ENCODE measurements around the gene NT5C1B.

DNA sequence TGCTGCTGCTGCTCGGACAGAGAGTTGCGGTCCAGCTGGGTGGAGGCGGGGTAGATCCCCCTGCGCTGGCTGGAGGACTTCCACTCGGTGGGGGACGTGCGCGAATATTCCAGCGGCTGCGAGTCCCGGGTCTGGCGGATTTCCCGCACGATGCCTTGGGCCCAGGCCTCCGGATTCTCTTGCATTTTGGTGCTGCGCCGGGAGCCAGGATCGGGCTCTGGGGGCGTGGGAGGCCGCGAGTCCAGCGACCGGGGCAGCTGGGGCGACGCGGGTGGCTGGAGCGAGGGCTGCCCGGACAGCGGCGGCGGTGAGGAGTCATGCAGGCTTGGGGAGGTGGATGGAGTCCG is 4.8 kb downstream of the NT5C1B start:
- TF ChIP-seq, protein P1, sequence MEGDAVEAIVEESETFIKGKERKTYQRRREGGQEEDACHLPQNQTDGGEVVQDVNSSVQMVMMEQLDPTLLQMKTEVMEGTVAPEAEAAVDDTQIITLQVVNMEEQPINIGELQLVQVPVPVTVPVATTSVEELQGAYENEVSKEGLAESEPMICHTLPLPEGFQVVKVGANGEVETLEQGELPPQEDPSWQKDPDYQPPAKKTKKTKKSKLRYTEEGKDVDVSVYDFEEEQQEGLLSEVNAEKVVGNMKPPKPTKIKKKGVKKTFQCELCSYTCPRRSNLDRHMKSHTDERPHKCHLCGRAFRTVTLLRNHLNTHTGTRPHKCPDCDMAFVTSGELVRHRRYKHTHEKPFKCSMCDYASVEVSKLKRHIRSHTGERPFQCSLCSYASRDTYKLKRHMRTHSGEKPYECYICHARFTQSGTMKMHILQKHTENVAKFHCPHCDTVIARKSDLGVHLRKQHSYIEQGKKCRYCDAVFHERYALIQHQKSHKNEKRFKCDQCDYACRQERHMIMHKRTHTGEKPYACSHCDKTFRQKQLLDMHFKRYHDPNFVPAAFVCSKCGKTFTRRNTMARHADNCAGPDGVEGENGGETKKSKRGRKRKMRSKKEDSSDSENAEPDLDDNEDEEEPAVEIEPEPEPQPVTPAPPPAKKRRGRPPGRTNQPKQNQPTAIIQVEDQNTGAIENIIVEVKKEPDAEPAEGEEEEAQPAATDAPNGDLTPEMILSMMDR (IDR thresholded peaks at IDR 0.05): no peak
- TF ChIP-seq POLR2A (IDR thresholded peaks at IDR 0.05): no peak
- no peak for TF ChIP-seq POLR2AphosphoS5 (IDR thresholded peaks at IDR 0.05)
- no peak for TF ChIP-seq EP300 (IDR thresholded peaks at IDR 0.05; ENCODE audit: low read depth)

All from transverse colon (tissue), 4 donors.